HepG2 (cell line): ENCODE data around the gene TMEM62. TPM values are rescaled to one million over a fixed set of nuclear protein-coding genes. Genes with fewer than 3 reads are reported as not detected.

Source experiments
- ATAC-seq: fragments of 200-7000 bp; cut with Tn5 transposase; 3 replicates; pipeline ENCODE4 v1.9.1; 2020; ENCODE audit warnings: mild to moderate bottlenecking, moderate library complexity
- BruUV-seq: library from RNA; stranded (reverse); fragments of 400-500 nt; replicated peaks from 2 replicates; lab custom pipeline; 2021; lab: Mats Ljungman, UMichigan
- CTCF ChIA-PET: fragments of 300-600 bp; formaldehyde crosslinking; extraction: SDS; loops from one replicate; lab custom pipeline; 2021; ENCODE audit warnings: low total read pairs, inconsistent platforms, low intra/inter-chr PET ratio; lab: Yijun Ruan, JAX
- POLR2A ChIA-PET: fragments of 350-600 bp; sonication (Branson Sonifier 250); formaldehyde crosslinking; loops from one replicate; lab custom pipeline; 2020; ENCODE audit warnings: antibody characterized with exemption, inconsistent platforms; lab: Yijun Ruan, JAX
- DNase-seq: peaks from one replicate; pipeline ENCODE4 v3.0.0-alpha.2; 2015; ENCODE audit warnings: low spot score
- FAIRE-seq: peaks from 3 replicates; lab custom pipeline; 2011; peaks lifted over from hg19 to GRCh38; lab: Jason Lieb, UNC
- H2AFZ ChIP-seq: one replicate; pipeline ENCODE4 v1.6.1; 2011; ENCODE audit warnings: low read length, inconsistent platforms
- H3K27ac ChIP-seq: fragments of 300-600 bp; 3 replicates; pipeline ENCODE4 v1.8.0; 2011; ENCODE audit warnings: mixed run types, mild to moderate bottlenecking, mixed read lengths, low read length, inconsistent platforms; ENCODE audit not compliant: insufficient read depth; ENCODE audit errors: extremely low read length
- H3K27me3 ChIP-seq, 2 experiments: fragments of 200-600 bp in 1 of 2; 2 replicates in 1 of 2; 3 replicates in 1 of 2; pipeline versions ENCODE4 v1.6.0 to v1.8.0; 2011; ENCODE audit warnings: low read length in 2 of 2, mild to moderate bottlenecking in 2 of 2, moderate library complexity in 2 of 2, inconsistent platforms in 1 of 2; ENCODE audit not compliant: insufficient read depth in 2 of 2, control insufficient read depth in 1 of 2
- H3K36me3 ChIP-seq, 2 experiments: fragments of 200-600 bp in 1 of 2; replicated peaks in 1 of 2; 2 replicates in 1 of 2; 3 replicates in 1 of 2; pipeline versions ENCODE4 v1.5.1 to v1.8.0; 2011; ENCODE audit warnings: low read length in 2 of 2, inconsistent platforms in 1 of 2; ENCODE audit not compliant: insufficient read depth in 2 of 2, control insufficient read depth in 1 of 2
- H3K4me1 ChIP-seq: 2 replicates; pipeline ENCODE4 v1.5.1; 2012; ENCODE audit warnings: low read length, inconsistent platforms; ENCODE audit not compliant: insufficient read depth
- H3K4me2 ChIP-seq: 2 replicates; pipeline ENCODE4 v1.6.0; 2011; ENCODE audit warnings: low read depth, low read length, inconsistent platforms
- H3K4me3 ChIP-seq, 3 experiments: fragments of 200-600 bp in 1 of 3; sonication (generic), shearing (Covaris generic) in 1 of 3; replicated peaks in 1 of 3; 2 replicates each; pipeline ENCODE4 v1.5.1; 2011 to 2016; ENCODE audit warnings: low read length in 3 of 3, inconsistent platforms in 2 of 3, low read depth in 2 of 3, mild to moderate bottlenecking in 2 of 3, control low read depth in 1 of 3, mixed read lengths in 1 of 3; ENCODE audit not compliant: insufficient read depth in 1 of 3
- H3K79me2 ChIP-seq: one replicate; pipeline ENCODE4 v1.6.1; 2011; ENCODE audit warnings: low read length, inconsistent platforms; ENCODE audit not compliant: insufficient read depth
- H3K9ac ChIP-seq: 2 replicates; pipeline ENCODE4 v1.6.0; 2011; ENCODE audit warnings: mild to moderate bottlenecking, low read depth, low read length, inconsistent platforms; ENCODE audit not compliant: insufficient read depth
- H3K9me3 ChIP-seq: 2 replicates; pipeline ENCODE4 v1.5.1; 2012; ENCODE audit warnings: mild to moderate bottlenecking, low read length
- H4K20me1 ChIP-seq: 2 replicates; pipeline ENCODE4 v1.6.0; 2011; ENCODE audit warnings: inconsistent platforms, mild to moderate bottlenecking, low read length, moderate library complexity; ENCODE audit not compliant: insufficient read depth
- IRF2 ChIP-seq: IDR thresholded peaks from 2 replicates; pipeline ENCODE4 v1.6.1; 2018; ENCODE audit warnings: missing genetic modification reagents, missing compliant biosample characterization
- KLF12 ChIP-seq: sonication (generic); formaldehyde crosslinking; IDR thresholded peaks from 2 replicates; pipeline ENCODE4 v1.4.0; 2020; ENCODE audit warnings: missing genetic modification reagents, borderline replicate concordance
- KLF16 ChIP-seq, 2 experiments: sonication (generic) in 1 of 2; formaldehyde crosslinking in 1 of 2; IDR thresholded peaks; 2 replicates each; pipeline versions ENCODE4 v1.6.1 to v1.8.0; 2016 to 2023; ENCODE audit warnings: missing genetic modification reagents in 2 of 2, missing compliant biosample characterization in 1 of 2
- MAFF ChIP-seq: IDR thresholded peaks from 2 replicates; pipeline ENCODE4 v1.6.1; 2011; ENCODE audit warnings: low read depth, low read length, improper control_type of control experiment
- NFE2L1 ChIP-seq: sonication (generic); formaldehyde crosslinking; IDR thresholded peaks from 2 replicates; pipeline ENCODE4 v1.4.0; 2020; ENCODE audit warnings: missing genetic modification reagents, mild to moderate bottlenecking, borderline replicate concordance
- PCBP1 ChIP-seq: fragments of 200-400 bp; formaldehyde crosslinking; IDR thresholded peaks from 2 replicates; pipeline ENCODE4 v1.6.1; 2017; ENCODE audit warnings: mild to moderate bottlenecking, low read depth, low read length, borderline replicate concordance
- POLR2G ChIP-seq: fragments of 200-400 bp; formaldehyde crosslinking; IDR thresholded peaks from 2 replicates; pipeline ENCODE4 v1.6.1; 2018; ENCODE audit warnings: mild to moderate bottlenecking, low read depth, low read length, moderate library complexity
- SOX5 ChIP-seq: IDR thresholded peaks from 2 replicates; pipeline ENCODE4 v1.6.1; 2016; ENCODE audit warnings: borderline replicate concordance
- TIGD3 ChIP-seq: sonication (generic); formaldehyde crosslinking; IDR thresholded peaks from 2 replicates; pipeline ENCODE4 v1.5.1; 2020; ENCODE audit warnings: mild to moderate bottlenecking, missing genetic modification reagents, borderline replicate concordance
- XBP1 ChIP-seq: sonication (generic); formaldehyde crosslinking; IDR thresholded peaks from 2 replicates; pipeline ENCODE4 v1.5.0; 2020; ENCODE audit warnings: missing genetic modification reagents
- ZNF251 ChIP-seq: sonication (generic); formaldehyde crosslinking; IDR thresholded peaks from 2 replicates; pipeline ENCODE4 v1.9.0; 2021; ENCODE audit warnings: mild to moderate bottlenecking, missing genetic modification reagents
- ZNF605 ChIP-seq: sonication (generic); formaldehyde crosslinking; IDR thresholded peaks from 2 replicates; pipeline ENCODE4 v1.8.0; 2022; ENCODE audit warnings: mild to moderate bottlenecking, missing genetic modification reagents
- ZNF609 ChIP-seq: sonication (generic); formaldehyde crosslinking; IDR thresholded peaks from 2 replicates; pipeline ENCODE4 v1.4.0; 2020; ENCODE audit warnings: mild to moderate bottlenecking, missing genetic modification reagents, borderline replicate concordance
- ZNF687 ChIP-seq: sonication (generic); formaldehyde crosslinking; IDR thresholded peaks from 2 replicates; pipeline ENCODE4 v1.5.1; 2020; ENCODE audit warnings: mild to moderate bottlenecking, missing genetic modification reagents, moderate library complexity
- ZSCAN29 ChIP-seq: sonication (generic); formaldehyde crosslinking; conservative IDR thresholded peaks from 2 replicates; pipeline ENCODE4 v1.4.0; 2020; ENCODE audit warnings: mild to moderate bottlenecking, missing genetic modification reagents
- in situ Hi-C: cut with HindIII; loops from 2 replicates; pipeline ENCODE4 v1.10.0; 2017; ENCODE audit warnings: low pct_unique_long_range_greater_than_20kb; ENCODE audit not compliant: extremely low pct_ligation_motif_present
- intact Hi-C: fragments of 100-400 bp; cut with micrococcal nuclease; formaldehyde crosslinking; loops from one replicate; pipeline ENCODE4 v1.10.0; 2022; ENCODE audit not compliant: unreplicated experiment
- polyA plus RNA-seq, 8 experiments: library from polyadenylated mRNA; depleted of rRNA in 3 of 8; stranded (reverse) in 7 of 8; unstranded in 1 of 8; fragments of >200 nt; fragmentation: Illumina TruSeq in 4 of 8; extraction: Trizol in 4 of 8; gene quantifications; 2 replicates each; pipeline versions ENCODE4 v1.2.1 to v1.2.3, GENCODE V29; 2011 to 2016; ENCODE audit warnings: low read depth in 4 of 8, missing spikeins in 1 of 8, mixed read lengths in 1 of 8; ENCODE audit not compliant: insufficient read depth in 1 of 8
- total RNA-seq, 5 experiments: library from RNA; depleted of rRNA; stranded (reverse); fragments of >200 nt; fragmentation: Illumina TruSeq; extraction: Trizol; gene quantifications; 2 replicates each; pipeline ENCODE4 v1.2.3, GENCODE V29; 2016; ENCODE audit warnings: low read depth in 1 of 5

TMEM62 gene
- total and polyA plus RNA-seq, 2 of the 13 experiments (the other 11 are each of a cell fraction or from before 2014, with no cell fraction given), result 14.2 to 20.9 TPM

GRCh38 chr15:43153269-43153668, 19.9 kb downstream of the TMEM62 start:
- H2AFZ ChIP-seq, result no peak overlapping the region
- no peak overlapping the region for H3K27ac ChIP-seq
- no peak overlapping the region for H3K4me3 ChIP-seq
- intact Hi-C loops, result no loop called here
- in situ Hi-C loops, result no loop called here
- FAIRE-seq (no peak), ATAC-seq (no peak), DNase-seq (no peak)
- no peaks in the 10 kb centered on the region for H3K4me1 ChIP-seq
- H4K20me1 ChIP-seq, result no peaks in the 10 kb centered on the region; the same call in 1 of the 2 replicates
- H3K9me3 ChIP-seq, result no peaks in the 10 kb centered on the region
- no peak overlapping the region for H3K4me2 ChIP-seq
- no peak overlapping the region for H3K9ac ChIP-seq
- no peaks in the 10 kb centered on the region for H3K27me3 ChIP-seq
- POLR2A ChIA-PET, result no interaction called here
- no peaks in the 10 kb centered on the region for H3K79me2 ChIP-seq
- CTCF ChIA-PET, result no interaction called here
- peaks cover 2 to 63% of the 10 kb centered on the region in 2 experiments for H3K36me3 ChIP-seq
- no TSS peak for BruUV-seq
- TF ChIP-seq XBP1 (CRISPR knock-in tag), result no peak
- TF ChIP-seq KLF12 (CRISPR knock-in tag), result no peak
- no peak for TF ChIP-seq SOX5
- TF ChIP-seq MAFF, result no peak
- no peak for TF ChIP-seq POLR2G
- TF ChIP-seq ZNF609 (CRISPR knock-in tag), result no peak
- no peak for TF ChIP-seq ZNF605 (CRISPR knock-in tag)
- no peak for TF ChIP-seq ZSCAN29 (CRISPR knock-in tag)
- TF ChIP-seq KLF16 (CRISPR knock-in tag; IDR thresholded peaks at IDR 0.05), result no peak
- no peak for TF ChIP-seq PCBP1
- TF ChIP-seq TIGD3 (CRISPR knock-in tag), result no peak
- no peak for TF ChIP-seq NFE2L1 (CRISPR knock-in tag)
- TF ChIP-seq ZNF251 (CRISPR knock-in tag), result no peak
- TF ChIP-seq ZNF687, result no peak
- TF ChIP-seq IRF2 (CRISPR knock-in tag), result no peak
